Upper lobe of left lung (tissue), 6 donors: ENCODE results near the gene MYLK4. TPM values are rescaled to one million over a fixed set of nuclear protein-coding genes. Genes with fewer than 3 reads are reported as not detected.
A peak's percentile ranks its signal among the peaks of the same experiment; 100 is the strongest.

Experiments used
- ATAC-seq, 2 donors: fragments of 200-7000 bp; cut with Tn5 transposase; one replicate each; pipeline ENCODE4 v1.9.1; 2022; ENCODE audit warnings: mild to moderate bottlenecking in 2 of 2, moderate library complexity in 2 of 2; ENCODE audit not compliant: low FRiP score in 2 of 2
- DNase-seq, 2 donors: peaks; one replicate each; pipeline ENCODE4 v3.0.0-alpha.2; 2019 to 2020
- H3K27ac ChIP-seq, 4 donors: fragments of 200-600 bp; sonication (generic); one replicate each; pipeline ENCODE4 v1.5.1; 2016 to 2019
- H3K27me3 ChIP-seq, 4 donors: fragments of 200-600 bp; sonication (generic); one replicate each; pipeline ENCODE4 v1.5.1; 2017 to 2019
- H3K36me3 ChIP-seq, 4 donors: fragments of 200-600 bp; sonication (generic); one replicate each; pipeline ENCODE4 v1.5.1; 2016 to 2019
- H3K4me1 ChIP-seq, 4 donors: fragments of 200-600 bp; sonication (generic); one replicate each; pipeline ENCODE4 v1.5.1; 2018 to 2019
- H3K4me3 ChIP-seq, 4 donors: fragments of 200-600 bp; sonication (generic); one replicate each; pipeline ENCODE4 v1.5.1; 2017 to 2019; ENCODE audit warnings: mild to moderate bottlenecking in 2 of 4, moderate library complexity in 1 of 4
- H3K9me3 ChIP-seq, 4 donors: fragments of 200-600 bp; sonication (generic); one replicate each; pipeline ENCODE4 v1.5.1; 2018 to 2019
- CTCF ChIP-seq, 6 experiments: fragments of 450-650 bp in 4 of 6; fragments of 200-600 bp in 2 of 6; sonication (generic) in 2 of 6; IDR thresholded peaks; one replicate each; pipeline ENCODE4 v1.5.1; 2016 to 2019; ENCODE audit warnings: antibody characterized with exemption in 6 of 6
- EP300 ChIP-seq, 4 donors: sonication (generic); formaldehyde crosslinking; IDR thresholded peaks; one replicate each; pipeline ENCODE4 v1.5.1; 2017; ENCODE audit warnings: antibody characterized with exemption in 4 of 4, control low read depth in 2 of 4
- POLR2A ChIP-seq, 4 donors: fragments of 450-650 bp; IDR thresholded peaks; one replicate each; pipeline ENCODE4 v1.5.1; 2016 to 2017; ENCODE audit warnings: antibody characterized with exemption in 4 of 4, mild to moderate bottlenecking in 2 of 4
- POLR2AphosphoS5 ChIP-seq, 2 donors: sonication (generic); formaldehyde crosslinking; IDR thresholded peaks; one replicate each; pipeline ENCODE4 v1.5.1; 2017; ENCODE audit warnings: antibody characterized with exemption in 2 of 2
- WGBS, 2 donors: methylation state at CpG; one replicate each; pipeline ENCODE4 v1.1.5; 2017 to 2018; 5-methylcytosine and 5-hydroxymethylcytosine counted together
- total RNA-seq, 6 donors: library from RNA; depleted of rRNA in 4 of 6; stranded (reverse); fragments of >200 nt in 4 of 6; gene quantifications; one replicate each; pipeline versions ENCODE4 v1.1.0 to v1.2.1, GENCODE V29; 2016 to 2021
- donor health status: DM: no; HTN: no; CAD: no; lungs with moderate emphysema.
- donor health status: DM: no; HTN: yes; CAD: no; lungs with severe emphysema.

The MYLK4 gene
- total RNA-seq, 6 donors from 2014 or later = 0.64 to 2.6 (median 1.2) TPM

GRCh38 chr6:2697291-2697690 is 53.4 kb downstream of the MYLK4 start:
- H3K4me3 ChIP-seq = no peak overlapping the region
- WGBS, 2 donors = 83 to 91% methylated on average over 13 of the region's 13 CpGs
- no peak for TF ChIP-seq CTCF (IDR thresholded peaks at IDR 0.05)
- no peak for TF ChIP-seq POLR2A (IDR thresholded peaks at IDR 0.05)
- TF ChIP-seq POLR2AphosphoS5 (IDR thresholded peaks at IDR 0.05) = no peak
- TF ChIP-seq EP300 (IDR thresholded peaks at IDR 0.05) = no peak
- H3K27ac ChIP-seq = no peak overlapping the region
- no peak for ATAC-seq
- DNase-seq = peak in 1 of 2 donors; percentile 44
- H3K9me3 ChIP-seq = no peaks in the 10 kb centered on the region
- no peaks in the 10 kb centered on the region for H3K4me1 ChIP-seq
- H3K27me3 ChIP-seq = no peaks in the 10 kb centered on the region
- no peaks in the 10 kb centered on the region for H3K36me3 ChIP-seq

- WGBS, 2 donors = 62% methylated on average over 5 of the region's 5 CpGs
- ATAC-seq = peak in 1 of 2 donors; percentile 42
- Histone ChIP-seq H3K9me3 (no peaks in the 10 kb centered on the region), H3K27ac (no peak overlapping the region), H3K36me3 (no peaks in the 10 kb centered on the region), H3K4me3 (no peak overlapping the region), H3K27me3 (no peaks in the 10 kb centered on the region), H3K4me1 (no peaks in the 10 kb centered on the region)
- DNase-seq = no peak
- TF ChIP-seq CTCF (IDR thresholded peaks at IDR 0.05) (peak in 1 of 6 experiments; percentile 19), POLR2AphosphoS5 (IDR thresholded peaks at IDR 0.05) (no peak), POLR2A (IDR thresholded peaks at IDR 0.05) (no peak), EP300 (IDR thresholded peaks at IDR 0.05) (no peak)
These were observed 55.1 kb downstream of the MYLK4 start for GRCh38 chr6:2695454-2696095.

GRCh38 chr6:2693231-2693630 is 57.5 kb downstream of the MYLK4 start:
- no peak overlapping the region for H3K4me3 ChIP-seq
- WGBS, 2 donors = 52 to 60% methylated on average over 1 of the region's 1 CpG
- TF ChIP-seq EP300 (IDR thresholded peaks at IDR 0.05) = no peak
- no peak for TF ChIP-seq POLR2AphosphoS5 (IDR thresholded peaks at IDR 0.05)
- no peak for TF ChIP-seq POLR2A (IDR thresholded peaks at IDR 0.05)
- TF ChIP-seq CTCF (IDR thresholded peaks at IDR 0.05) = no peak
- no peaks in the 10 kb centered on the region for H3K36me3 ChIP-seq
- no peak overlapping the region for H3K27ac ChIP-seq
- H3K9me3 ChIP-seq = no peaks in the 10 kb centered on the region
- H3K27me3 ChIP-seq = no peaks in the 10 kb centered on the region
- no peak for ATAC-seq
- no peak for DNase-seq
- no peaks in the 10 kb centered on the region for H3K4me1 ChIP-seq

GRCh38 chr6:2688401-2689064 is 62.2 kb downstream of the MYLK4 start:
- ATAC-seq (peak in 1 of 2 donors; percentile 82), DNase-seq (no peak)
- Histone ChIP-seq H3K4me1 (no peaks in the 10 kb centered on the region), H3K27me3 (no peaks in the 10 kb centered on the region), H3K9me3 (no peaks in the 10 kb centered on the region), H3K36me3 (no peaks in the 10 kb centered on the region), H3K4me3 (no peak overlapping the region), H3K27ac (no peak overlapping the region)
- WGBS, 2 donors = 89 to 90% methylated on average over 8 of the region's 8 CpGs
- TF ChIP-seq POLR2AphosphoS5 (IDR thresholded peaks at IDR 0.05) (no peak), EP300 (IDR thresholded peaks at IDR 0.05) (no peak)

- Histone ChIP-seq H3K9me3 (no peaks in the 10 kb centered on the region), H3K36me3 (no peaks in the 10 kb centered on the region), H3K27ac (no peak overlapping the region), H3K4me3 (no peak overlapping the region), H3K27me3 (no peaks in the 10 kb centered on the region), H3K4me1 (no peaks in the 10 kb centered on the region)
- ATAC-seq (peak in 1 of 2 donors; percentile 35), DNase-seq (no peak)
- TF ChIP-seq POLR2AphosphoS5 (IDR thresholded peaks at IDR 0.05) (no peak), CTCF (IDR thresholded peaks at IDR 0.05) (no peak), EP300 (IDR thresholded peaks at IDR 0.05) (no peak), POLR2A (IDR thresholded peaks at IDR 0.05) (no peak)
- WGBS, 2 donors = 88 to 91% methylated on average over 7 of the region's 7 CpGs
These were observed 63.3 kb downstream of the MYLK4 start for GRCh38 chr6:2687456-2687855.
